GM12878 (cell line): ENCODE results near the gene SETSIP. TPM values are rescaled to one million over a fixed set of nuclear protein-coding genes. Genes with fewer than 3 reads are reported as not detected.

ENCODE experiments used
- ATAC-seq: fragments of 200-7000 bp; cut with Tn5 transposase; 3 replicates; pipeline ENCODE4 v1.9.1; 2020; ENCODE audit warnings: mild to moderate bottlenecking, moderate library complexity
- BruUV-seq: library from RNA; stranded (reverse); fragments of 400-500 nt; replicated peaks from 2 replicates; lab custom pipeline; 2021; lab: Mats Ljungman, UMichigan
- CTCF ChIA-PET: fragments of 300-600 bp; sonication (Branson Sonifier 250); formaldehyde crosslinking; extraction: SDS; loops from one replicate; lab custom pipeline; 2021; ENCODE audit warnings: inconsistent platforms; lab: Yijun Ruan, JAX
- POLR2A ChIA-PET: fragments of 350-600 bp; formaldehyde crosslinking; extraction: SDS; loops from one replicate; lab custom pipeline; 2021; ENCODE audit warnings: inconsistent platforms; lab: Charles Lee
- RAD21 ChIA-PET: fragments of 300-600 bp; sonication (Branson Sonifier 250); formaldehyde crosslinking; loops from one replicate; lab custom pipeline; 2023; ENCODE audit warnings: antibody characterized with exemption; ENCODE audit not compliant: unreplicated experiment; lab: Charles Lee
- SMC1A ChIA-PET: fragments of 300-600 bp; sonication (Branson Sonifier 250); formaldehyde crosslinking; loops from one replicate; lab custom pipeline; 2023; ENCODE audit not compliant: unreplicated experiment, uncharacterized antibody; lab: Charles Lee
- DNase-seq: peaks from one replicate; pipeline ENCODE4 v3.0.0-alpha.2; 2011; ENCODE audit warnings: low read depth, low spot score
- FAIRE-seq: peaks from 3 replicates; lab custom pipeline; 2011; peaks lifted over from hg19 to GRCh38; lab: Jason Lieb, UNC
- H2AFZ ChIP-seq: 2 replicates; pipeline ENCODE4 v1.6.0; 2011; ENCODE audit warnings: low read depth, low read length, control low read depth; ENCODE audit not compliant: control insufficient read depth
- H3K27ac ChIP-seq: 2 replicates; pipeline ENCODE4 v1.5.1; 2011; ENCODE audit warnings: control low read depth; ENCODE audit not compliant: control insufficient read depth, insufficient read depth
- H3K27me3 ChIP-seq, 2 experiments: replicated peaks in 1 of 2; 2 replicates each; pipeline versions ENCODE4 v1.6.0 to v1.6.1; 2011; ENCODE audit warnings: low read length in 1 of 2; ENCODE audit not compliant: control insufficient read depth in 2 of 2, insufficient read depth in 2 of 2
- H3K36me3 ChIP-seq, 2 experiments: 2 replicates each; pipeline ENCODE4 v1.5.1; 2011; ENCODE audit warnings: low read length in 1 of 2; ENCODE audit not compliant: control insufficient read depth in 2 of 2, insufficient read depth in 2 of 2
- H3K4me1 ChIP-seq: 2 replicates; pipeline ENCODE4 v1.6.1; 2011; ENCODE audit warnings: mild to moderate bottlenecking, low read length, moderate library complexity, mixed read lengths; ENCODE audit not compliant: control insufficient read depth, insufficient read depth
- H3K4me2 ChIP-seq: 2 replicates; pipeline ENCODE4 v1.6.0; 2011; ENCODE audit warnings: control low read depth; ENCODE audit not compliant: control insufficient read depth, insufficient read depth
- H3K4me3 ChIP-seq: fragments of 200-600 bp; sonication (generic); 2 replicates; pipeline ENCODE4 v1.5.1; 2016
- H3K79me2 ChIP-seq: 2 replicates; pipeline ENCODE4 v1.6.0; 2011; ENCODE audit warnings: low read length; ENCODE audit not compliant: control insufficient read depth, insufficient read depth
- H3K9ac ChIP-seq: 2 replicates; pipeline ENCODE4 v1.8.0; 2011; ENCODE audit warnings: low read length, control low read depth, mixed read lengths; ENCODE audit not compliant: control insufficient read depth, insufficient read depth
- H3K9me3 ChIP-seq: replicated peaks from 3 replicates; pipeline ENCODE4 v1.5.1; 2011; ENCODE audit warnings: mild to moderate bottlenecking, low read length; ENCODE audit not compliant: control insufficient read depth, insufficient read depth
- H4K20me1 ChIP-seq: 2 replicates; pipeline ENCODE4 v1.6.0; 2011; ENCODE audit not compliant: control insufficient read depth, insufficient read depth
- BMI1 ChIP-seq: fragments of 450-650 bp; IDR thresholded peaks from 2 replicates; pipeline ENCODE4 v1.6.1; 2016; ENCODE audit warnings: mild to moderate bottlenecking, moderate library complexity, borderline replicate concordance
- GABPA ChIP-seq: IDR thresholded peaks from 2 replicates; pipeline ENCODE4 v1.6.1; 2014; ENCODE audit warnings: antibody characterized with exemption, low read depth, mild to moderate bottlenecking, inconsistent platforms
- GATAD2B ChIP-seq: fragments of 450-650 bp; conservative IDR thresholded peaks from 2 replicates; pipeline ENCODE4 v1.6.1; 2017; ENCODE audit warnings: low read depth, mild to moderate bottlenecking, moderate library complexity
- JUND ChIP-seq: IDR thresholded peaks from 2 replicates; pipeline ENCODE4 v1.6.1; 2012; ENCODE audit warnings: low read depth, mild to moderate bottlenecking, low read length, improper control_type of control experiment, moderate library complexity
- MEF2B ChIP-seq: fragments of 450-650 bp; IDR thresholded peaks from 2 replicates; pipeline ENCODE4 v1.6.1; 2018; ENCODE audit warnings: mild to moderate bottlenecking, moderate library complexity; ENCODE audit not compliant: partially characterized antibody, poor library complexity, severe bottlenecking
- PML ChIP-seq: IDR thresholded peaks from 2 replicates; pipeline ENCODE4 v1.6.1; 2012; ENCODE audit warnings: low read length, inconsistent platforms
- POLR2AphosphoS2 ChIP-seq: IDR thresholded peaks from 2 replicates; pipeline ENCODE4 v1.6.1; 2011; ENCODE audit warnings: low read depth, mild to moderate bottlenecking, low read length, improper control_type of control experiment, moderate library complexity
- RUNX3 ChIP-seq: IDR thresholded peaks from 2 replicates; pipeline ENCODE4 v1.6.1; 2012; ENCODE audit warnings: low read length, inconsistent platforms
- SREBF1 ChIP-seq: IDR thresholded peaks from 2 replicates; pipeline ENCODE4 v1.6.1; 2012; ENCODE audit warnings: mild to moderate bottlenecking, low read length
- WGBS: methylation state at CpG from one replicate; pipeline ENCODE4 v1.1.6; 2016; ENCODE audit warnings: low lambda C conversion rate; ENCODE audit not compliant: insufficient replicate concordance, insufficient coverage; ENCODE audit errors: missing lambda C conversion rate; 5-methylcytosine and 5-hydroxymethylcytosine counted together
- in situ Hi-C: fragments of 300-500 bp; cut with MboI; formaldehyde crosslinking; loops from 9 replicates; pipeline ENCODE4 v1.14.3; 2018; ENCODE audit warnings: mixed read lengths
- intact Hi-C: fragments of 100-400 bp; cut with micrococcal nuclease; formaldehyde crosslinking; loops from one replicate; pipeline ENCODE4 v1.14.2; 2022; ENCODE audit not compliant: unreplicated experiment
- polyA plus RNA-seq, 11 experiments: library from polyadenylated mRNA; depleted of rRNA in 4 of 11; unstranded in 6 of 11; stranded (reverse) in 5 of 11; fragments of >200 nt; fragmentation: Nextera tagmentation in 4 of 11; fragmentation: Illumina TruSeq in 1 of 11; extraction: Ambion mirVana in 4 of 11; extraction: Trizol in 1 of 11; gene quantifications; 1 replicate in 1 of 11; 2 replicates in 10 of 11; pipeline versions ENCODE4 v1.2.1 to v1.2.3, GENCODE V29; 2011 to 2016; ENCODE audit warnings: inconsistent platforms in 2 of 11, missing spikeins in 2 of 11, low read depth in 1 of 11
- total RNA-seq, 4 experiments: library from RNA; depleted of rRNA in 3 of 4; stranded (reverse); fragments of >200 nt in 3 of 4; fragmentation: Illumina TruSeq in 1 of 4; extraction: Trizol in 1 of 4; gene quantifications; 2 replicates each; pipeline versions ENCODE4 v1.2.1 to v1.2.3, GENCODE V29; 2013 to 2021
- TF ChIP-seq, protein P1 (sequence below): IDR thresholded peaks from 2 replicates; pipeline ENCODE4 v1.6.1; 2011; ENCODE audit warnings: low read depth, low read length, improper control_type of control experiment, borderline replicate concordance
- TF ChIP-seq, protein P2 (sequence below): IDR thresholded peaks from 2 replicates; pipeline ENCODE4 v1.6.1; 2012; ENCODE audit warnings: low read depth, low read length, improper control_type of control experiment

The SETSIP gene
- total and polyA plus RNA-seq, 10 of the 15 experiments (the other 5 are each of a cell fraction or from before 2014, with no cell fraction given), result 0.15 to 0.46 (median 0.23) TPM; not detected in 2

DNA sequence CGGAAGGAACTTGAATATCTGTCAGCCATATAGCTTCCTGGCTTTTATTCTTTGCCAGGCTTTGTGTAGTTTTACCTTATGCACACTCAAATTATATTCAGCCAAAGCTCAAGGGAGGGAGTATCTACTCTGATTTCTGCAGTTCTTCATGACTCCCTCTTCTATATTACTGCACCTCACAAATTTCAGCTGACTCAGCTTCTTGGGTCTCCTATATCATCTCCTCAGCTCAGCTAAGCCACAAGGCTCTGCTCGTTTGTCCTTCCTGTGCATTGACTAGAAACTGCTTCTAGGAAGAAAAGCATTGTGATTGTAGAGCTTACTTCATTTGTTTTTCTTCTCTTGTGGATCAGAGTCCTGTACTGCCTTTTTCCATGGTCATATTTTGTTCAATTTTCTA lies 42.3 kb upstream of the SETSIP start:
- no peaks in the 10 kb centered on the region for H4K20me1 ChIP-seq
- CTCF ChIA-PET, result no interaction called here
- RAD21 ChIA-PET, result no interaction called here
- WGBS, result 0% methylated on average over 2 of the region's 2 CpGs
- H3K9me3 ChIP-seq, result no peaks in the 10 kb centered on the region
- no peak overlapping the region for H3K9ac ChIP-seq
- FAIRE-seq, result no peak
- intact Hi-C loops (no loop called here), in situ Hi-C loops (no loop called here)
- H3K4me1 ChIP-seq, result no peaks in the 10 kb centered on the region
- no peak for DNase-seq
- H3K27me3 ChIP-seq, result no peaks in the 10 kb centered on the region
- H3K4me3 ChIP-seq, result no peak overlapping the region
- no peak for ATAC-seq
- no peaks in the 10 kb centered on the region for H3K36me3 ChIP-seq
- H3K79me2 ChIP-seq, result no peaks in the 10 kb centered on the region
- no TSS peak for BruUV-seq
- no peak for TF ChIP-seq GATAD2B
- TF ChIP-seq GABPA, result no peak
- TF ChIP-seq POLR2AphosphoS2, result no peak
- no peak for TF ChIP-seq SREBF1
- TF ChIP-seq RUNX3, result no peak
- no peak for TF ChIP-seq JUND
- no peak for TF ChIP-seq PML
- TF ChIP-seq BMI1, result no peak
- TF ChIP-seq, protein P1, sequence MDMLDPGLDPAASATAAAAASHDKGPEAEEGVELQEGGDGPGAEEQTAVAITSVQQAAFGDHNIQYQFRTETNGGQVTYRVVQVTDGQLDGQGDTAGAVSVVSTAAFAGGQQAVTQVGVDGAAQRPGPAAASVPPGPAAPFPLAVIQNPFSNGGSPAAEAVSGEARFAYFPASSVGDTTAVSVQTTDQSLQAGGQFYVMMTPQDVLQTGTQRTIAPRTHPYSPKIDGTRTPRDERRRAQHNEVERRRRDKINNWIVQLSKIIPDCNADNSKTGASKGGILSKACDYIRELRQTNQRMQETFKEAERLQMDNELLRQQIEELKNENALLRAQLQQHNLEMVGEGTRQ, result no peak
- no peak for TF ChIP-seq MEF2B
- TF ChIP-seq, protein P2, sequence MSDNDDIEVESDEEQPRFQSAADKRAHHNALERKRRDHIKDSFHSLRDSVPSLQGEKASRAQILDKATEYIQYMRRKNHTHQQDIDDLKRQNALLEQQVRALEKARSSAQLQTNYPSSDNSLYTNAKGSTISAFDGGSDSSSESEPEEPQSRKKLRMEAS, result no peak
- no peak overlapping the region for H2AFZ ChIP-seq
- POLR2A ChIA-PET, result no interaction called here
- no peak overlapping the region for H3K27ac ChIP-seq
- SMC1A ChIA-PET, result interaction anchor here (0.5 to 1.2 kb wide), 2 partner anchors 128 to 283 kb away, joined by 3 read pairs; no protein-coding TSS in a partner anchor
- H3K4me2 ChIP-seq, result no peak overlapping the region
